Neural progenitor cell (in vitro differentiated cells): ENCODE results near the gene LMF1. TPM values are rescaled to one million over a fixed set of nuclear protein-coding genes. Genes with fewer than 3 reads are reported as not detected.
"Not testable (repeated sequence)": the region's sequence is repeated elsewhere in the genome, so short reads cannot be mapped to it uniquely, and the experiment has no call there.

Experiments used
- DNase-seq: peaks from one replicate; pipeline ENCODE4 v3.0.0-alpha.2; 2016; ENCODE audit warnings: low spot score
- H2AFZ ChIP-seq: fragments of 200-600 bp; sonication (generic); replicated peaks from 2 replicates; pipeline ENCODE4 v1.6.1; 2016; ENCODE audit warnings: antibody characterized with exemption
- H3F3A ChIP-seq: fragments of 200-600 bp; sonication (generic); 2 replicates; pipeline ENCODE4 v1.6.1; 2016; ENCODE audit warnings: antibody characterized with exemption, low read depth
- H3K27ac ChIP-seq: fragments of 200-600 bp; sonication (generic); 2 replicates; pipeline ENCODE4 v1.5.1; 2016; ENCODE audit warnings: mild to moderate bottlenecking
- H3K27me3 ChIP-seq: fragments of 200-600 bp; sonication (generic); 2 replicates; pipeline ENCODE4 v1.6.1; 2016; ENCODE audit warnings: mild to moderate bottlenecking, moderate library complexity
- H3K36me3 ChIP-seq: fragments of 200-600 bp; sonication (generic); 2 replicates; pipeline ENCODE4 v1.5.1; 2016
- H3K4me1 ChIP-seq: fragments of 200-600 bp; sonication (generic); 2 replicates; pipeline ENCODE4 v1.6.1; 2016; ENCODE audit warnings: mixed run types
- H3K4me2 ChIP-seq: fragments of 200-600 bp; sonication (generic); 2 replicates; pipeline ENCODE4 v1.6.1; 2016
- H3K4me3 ChIP-seq: fragments of 200-600 bp; sonication (generic); 2 replicates; pipeline ENCODE4 v1.5.1; 2016
- H3K79me2 ChIP-seq: fragments of 200-600 bp; sonication (generic); 2 replicates; pipeline ENCODE4 v1.6.1; 2016; ENCODE audit warnings: low read depth
- H3K9ac ChIP-seq: fragments of 200-600 bp; sonication (generic); 2 replicates; pipeline ENCODE4 v1.6.1; 2016
- H3K9me3 ChIP-seq: fragments of 200-600 bp; sonication (generic); 2 replicates; pipeline ENCODE4 v1.5.1; 2016; ENCODE audit warnings: low read depth
- H4K20me1 ChIP-seq: fragments of 200-600 bp; sonication (generic); 2 replicates; pipeline ENCODE4 v1.6.1; 2016; ENCODE audit warnings: low read depth
- H3K27ac Mint-ChIP-seq: 3 replicates; pipeline ENCODE4 v1.8.0; 2021; ENCODE audit warnings: mixed read lengths
- H3K27me3 Mint-ChIP-seq: 2 replicates; pipeline ENCODE4 v1.8.0; 2022; ENCODE audit warnings: low read depth, mild to moderate bottlenecking, inconsistent platforms, moderate library complexity, mixed read lengths; ENCODE audit not compliant: insufficient read depth
- H3K36me3 Mint-ChIP-seq: 3 replicates; pipeline ENCODE4 v1.8.0; 2021; ENCODE audit warnings: mixed read lengths
- H3K4me1 Mint-ChIP-seq: 3 replicates; pipeline ENCODE4 v1.8.0; 2021; ENCODE audit warnings: mixed read lengths
- H3K4me3 Mint-ChIP-seq: 3 replicates; pipeline ENCODE4 v1.8.0; 2021; ENCODE audit warnings: mild to moderate bottlenecking, moderate library complexity, mixed read lengths
- H3K9me3 Mint-ChIP-seq: 3 replicates; pipeline ENCODE4 v1.8.0; 2020; ENCODE audit warnings: mixed read lengths
- EZH2 ChIP-seq: fragments of 200-600 bp; sonication (generic); IDR thresholded peaks from 2 replicates; pipeline ENCODE4 v1.6.1; 2017; ENCODE audit warnings: antibody characterized with exemption, mild to moderate bottlenecking, moderate library complexity
- EZH2phosphoT487 ChIP-seq: fragments of 200-600 bp; sonication (generic); IDR thresholded peaks from 2 replicates; pipeline ENCODE4 v1.6.1; 2017; ENCODE audit warnings: antibody characterized with exemption
- total RNA-seq: library from RNA; depleted of rRNA; stranded (reverse); fragments of >200 nt; gene quantifications from 2 replicates; pipeline ENCODE4 v1.2.3, GENCODE V29; 2015; ENCODE audit warnings: low replicate concordance
- TF ChIP-seq, protein P1 (sequence below): fragments of 200-600 bp; sonication (generic); IDR thresholded peaks from 2 replicates; pipeline ENCODE4 v1.5.1; 2017; ENCODE audit warnings: antibody characterized with exemption, mild to moderate bottlenecking

LMF1 gene
- total RNA-seq, 1 donor from 2014 or later = 3.4 TPM

DNA sequence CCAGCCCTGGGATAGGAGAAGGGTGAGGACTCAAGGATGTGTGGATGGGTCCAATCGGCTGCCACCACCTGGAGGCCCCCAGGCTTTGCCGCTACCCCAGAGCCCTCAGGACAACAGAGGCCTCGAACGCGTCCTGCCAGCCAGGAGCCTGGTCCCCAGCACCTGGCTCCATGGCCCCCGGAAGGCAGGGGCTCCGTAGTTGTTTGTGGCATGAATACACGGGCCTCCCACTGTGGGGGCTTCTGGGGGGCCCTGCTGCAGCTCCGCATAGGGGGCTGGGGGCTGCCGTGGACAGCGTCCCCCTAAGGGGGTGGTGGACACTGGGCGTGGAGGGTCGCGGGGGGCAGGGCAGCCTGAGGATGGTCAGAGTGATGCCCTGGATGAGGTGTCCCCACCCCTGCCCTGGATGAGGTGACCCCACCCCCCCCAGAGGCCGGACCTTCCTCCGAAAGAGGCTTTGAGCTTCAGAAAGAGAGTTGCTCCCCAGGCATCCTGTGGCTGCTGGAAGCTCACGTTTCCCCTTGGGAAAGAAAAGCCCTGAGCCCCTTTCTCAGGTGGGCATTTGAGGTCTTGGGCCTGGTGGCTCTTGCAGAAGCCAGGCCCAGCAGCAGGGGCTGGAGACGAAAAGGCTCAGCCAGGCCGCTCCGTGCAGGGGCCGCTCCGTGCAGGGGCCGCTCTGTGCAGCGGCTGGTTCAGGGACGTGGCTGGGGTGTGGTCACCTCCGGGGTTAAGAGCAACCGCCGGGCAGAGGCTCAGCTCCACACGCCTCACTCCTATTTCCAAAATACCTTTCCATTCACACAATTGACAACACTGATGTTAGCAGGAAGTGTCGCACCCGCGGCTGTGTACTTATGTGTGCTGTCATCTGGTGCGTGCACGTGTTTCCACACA is 130.0 kb downstream of the LMF1 start:
- H3K79me2 ChIP-seq = no peaks in the 10 kb centered on the region
- no peaks in the 10 kb centered on the region for H3K9me3 ChIP-seq
- no peak for DNase-seq
- peaks cover 4% of the 10 kb centered on the region for H3K27me3 Mint-ChIP-seq
- peaks cover 2% of the 10 kb centered on the region for H3K36me3 Mint-ChIP-seq
- H3K27ac Mint-ChIP-seq = no peak overlapping the region
- no peak overlapping the region for H2AFZ ChIP-seq
- no peaks in the 10 kb centered on the region for H3K36me3 ChIP-seq
- H3K9ac ChIP-seq = no peak overlapping the region
- H3K4me2 ChIP-seq = no peak overlapping the region
- H3K4me1 Mint-ChIP-seq = peaks cover 10% of the 10 kb centered on the region
- no peaks in the 10 kb centered on the region for H3F3A ChIP-seq
- no peaks in the 10 kb centered on the region for H3K4me1 ChIP-seq
- H3K9me3 Mint-ChIP-seq = peaks cover 23% of the 10 kb centered on the region
- TF ChIP-seq EZH2 (no peak), EZH2phosphoT487 (no peak)
- TF ChIP-seq, protein P1, sequence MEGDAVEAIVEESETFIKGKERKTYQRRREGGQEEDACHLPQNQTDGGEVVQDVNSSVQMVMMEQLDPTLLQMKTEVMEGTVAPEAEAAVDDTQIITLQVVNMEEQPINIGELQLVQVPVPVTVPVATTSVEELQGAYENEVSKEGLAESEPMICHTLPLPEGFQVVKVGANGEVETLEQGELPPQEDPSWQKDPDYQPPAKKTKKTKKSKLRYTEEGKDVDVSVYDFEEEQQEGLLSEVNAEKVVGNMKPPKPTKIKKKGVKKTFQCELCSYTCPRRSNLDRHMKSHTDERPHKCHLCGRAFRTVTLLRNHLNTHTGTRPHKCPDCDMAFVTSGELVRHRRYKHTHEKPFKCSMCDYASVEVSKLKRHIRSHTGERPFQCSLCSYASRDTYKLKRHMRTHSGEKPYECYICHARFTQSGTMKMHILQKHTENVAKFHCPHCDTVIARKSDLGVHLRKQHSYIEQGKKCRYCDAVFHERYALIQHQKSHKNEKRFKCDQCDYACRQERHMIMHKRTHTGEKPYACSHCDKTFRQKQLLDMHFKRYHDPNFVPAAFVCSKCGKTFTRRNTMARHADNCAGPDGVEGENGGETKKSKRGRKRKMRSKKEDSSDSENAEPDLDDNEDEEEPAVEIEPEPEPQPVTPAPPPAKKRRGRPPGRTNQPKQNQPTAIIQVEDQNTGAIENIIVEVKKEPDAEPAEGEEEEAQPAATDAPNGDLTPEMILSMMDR = no peak
- H3K27me3 ChIP-seq = no peaks in the 10 kb centered on the region
- no peak overlapping the region for H3K27ac ChIP-seq
- H3K4me3 Mint-ChIP-seq = no peak overlapping the region
- H4K20me1 ChIP-seq = no peaks in the 10 kb centered on the region
- H3K4me3 ChIP-seq = no peak overlapping the region

DNA sequence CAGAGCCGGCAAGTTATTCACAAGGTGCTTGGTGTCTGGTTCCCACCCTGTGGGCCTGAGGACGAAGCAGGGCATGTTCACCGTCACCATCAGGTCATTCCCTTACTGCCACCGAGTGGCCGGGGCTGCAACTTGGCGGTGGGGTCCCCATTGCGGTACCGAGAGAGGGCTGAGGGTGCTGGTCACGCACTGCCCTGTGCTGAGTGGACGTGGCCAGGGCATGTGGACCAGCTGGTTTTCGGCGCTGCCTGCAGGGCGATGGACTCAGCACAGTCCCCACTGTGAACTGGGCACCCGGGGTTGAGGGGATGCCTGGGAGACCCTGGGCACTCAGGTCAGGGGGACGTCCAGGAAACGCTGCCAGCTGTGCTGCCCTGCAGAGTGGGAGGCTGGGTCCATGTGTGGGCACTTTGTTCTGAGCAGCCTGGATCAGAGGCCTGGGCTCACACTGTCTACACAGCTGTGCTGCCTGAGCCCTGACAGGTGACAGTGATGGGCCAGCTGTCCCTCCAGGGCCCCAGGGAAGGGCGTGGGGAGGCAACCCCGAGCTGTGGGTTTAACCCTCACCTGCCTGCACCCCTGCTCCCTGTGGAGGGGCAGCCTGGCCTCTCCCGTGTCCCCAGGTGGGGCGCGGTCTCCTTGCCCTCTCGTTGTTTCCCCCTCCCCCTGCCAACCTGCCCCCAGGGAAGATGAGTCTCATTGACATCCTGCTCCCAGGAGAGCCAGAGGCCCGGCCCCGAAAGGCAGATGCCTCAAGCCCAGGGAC is 131.0 kb downstream of the LMF1 start:
- Mint-ChIP-seq H3K36me3 (peaks cover 2% of the 10 kb centered on the region), H3K27me3 (peaks cover 2% of the 10 kb centered on the region), H3K4me3 (no peak overlapping the region), H3K27ac (no peak overlapping the region), H3K4me1 (peaks cover 6% of the 10 kb centered on the region), H3K9me3 (peaks cover 23% of the 10 kb centered on the region)
- H3K27ac ChIP-seq = no peak overlapping the region
- DNase-seq = no peak
- H3K9ac ChIP-seq = no peak overlapping the region
- H3F3A ChIP-seq = no peaks in the 10 kb centered on the region
- H2AFZ ChIP-seq = no peak overlapping the region
- no peak overlapping the region for H3K4me2 ChIP-seq
- H3K4me3 ChIP-seq = no peak overlapping the region
- H3K4me1 ChIP-seq = no peaks in the 10 kb centered on the region
- H4K20me1 ChIP-seq = no peaks in the 10 kb centered on the region
- TF ChIP-seq, protein P1 = no peak
- no peak for TF ChIP-seq EZH2phosphoT487
- TF ChIP-seq EZH2 = no peak
- no peaks in the 10 kb centered on the region for H3K79me2 ChIP-seq
- H3K27me3 ChIP-seq = no peaks in the 10 kb centered on the region
- H3K9me3 ChIP-seq = no peaks in the 10 kb centered on the region
- no peaks in the 10 kb centered on the region for H3K36me3 ChIP-seq

DNA sequence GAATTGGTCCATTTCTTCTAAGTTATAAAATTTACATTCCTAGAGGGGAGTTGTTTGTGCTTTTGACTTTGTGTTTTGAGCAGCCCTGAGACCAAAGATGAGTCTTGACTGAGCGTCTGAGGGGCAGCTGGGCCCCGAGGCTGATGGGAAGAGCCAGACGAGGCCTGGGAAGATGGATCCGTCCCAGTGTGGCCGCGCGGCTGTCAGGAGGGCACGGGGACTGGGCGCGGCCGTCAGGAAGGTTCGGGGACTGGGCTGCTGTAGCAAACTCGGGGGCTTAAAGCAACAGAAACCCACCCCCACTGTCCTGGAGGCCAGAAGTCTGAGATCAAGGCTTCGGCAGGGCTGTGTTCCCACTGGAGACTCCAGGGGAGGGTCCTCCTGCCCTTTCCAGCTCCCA is 132.0 kb downstream of the LMF1 start:
- H3F3A ChIP-seq = no peaks in the 10 kb centered on the region
- H3K27ac ChIP-seq = no peak overlapping the region
- H3K27me3 Mint-ChIP-seq = peaks cover 2% of the 10 kb centered on the region
- H3K36me3 ChIP-seq = no peaks in the 10 kb centered on the region
- no peak for DNase-seq
- no peaks in the 10 kb centered on the region for H3K27me3 ChIP-seq
- H2AFZ ChIP-seq = no peak overlapping the region
- H4K20me1 ChIP-seq = no peaks in the 10 kb centered on the region
- no peaks in the 10 kb centered on the region for H3K9me3 ChIP-seq
- no peaks in the 10 kb centered on the region for H3K79me2 ChIP-seq
- H3K4me2 ChIP-seq = no peak overlapping the region
- peaks cover 2% of the 10 kb centered on the region for H3K36me3 Mint-ChIP-seq
- H3K9ac ChIP-seq = no peak overlapping the region
- H3K4me1 Mint-ChIP-seq = peaks cover 6% of the 10 kb centered on the region
- no peaks in the 10 kb centered on the region for H3K4me1 ChIP-seq
- TF ChIP-seq EZH2phosphoT487 = no peak
- TF ChIP-seq EZH2 = no peak
- TF ChIP-seq, protein P1 = no peak
- H3K27ac Mint-ChIP-seq = no peak overlapping the region
- H3K4me3 ChIP-seq = no peak overlapping the region
- H3K4me3 Mint-ChIP-seq = no peak overlapping the region
- H3K9me3 Mint-ChIP-seq = peaks cover 29% of the 10 kb centered on the region

DNA sequence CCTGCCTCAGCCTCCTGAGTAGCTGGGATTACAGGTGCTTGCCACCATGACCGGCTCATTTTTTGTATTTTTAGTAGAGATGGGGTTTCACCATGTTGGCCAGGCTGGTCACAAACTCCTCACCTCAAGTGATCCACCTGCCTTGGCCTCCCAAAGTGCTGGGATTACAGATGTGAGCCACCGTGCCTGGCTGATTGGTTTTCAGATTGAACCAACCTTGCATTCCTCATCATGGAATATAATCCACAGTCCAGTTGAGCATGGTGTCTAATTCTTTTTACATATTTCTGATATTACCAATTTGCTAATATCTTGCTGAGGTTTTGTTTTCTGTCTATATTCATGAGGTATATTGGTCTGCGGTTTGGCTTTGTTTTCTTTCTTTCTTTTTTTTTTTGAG is 134.0 kb downstream of the LMF1 start:
- H3K27me3 Mint-ChIP-seq, H3K4me3 Mint-ChIP-seq: not testable (repeated sequence)

More for the DNA sequence above, 134.0 kb downstream of the LMF1 start:
- H2AFZ ChIP-seq, H3K36me3 ChIP-seq, H3K27ac ChIP-seq, H4K20me1 ChIP-seq, H3K36me3 Mint-ChIP-seq, H3K79me2 ChIP-seq, H3K4me2 ChIP-seq, H3K4me1 ChIP-seq, H3K9ac ChIP-seq, H3K27me3 ChIP-seq, DNase-seq, H3K4me1 Mint-ChIP-seq, H3F3A ChIP-seq, H3K4me3 ChIP-seq, H3K27ac Mint-ChIP-seq, H3K9me3 ChIP-seq: not testable (repeated sequence)
- peaks cover 29% of the 10 kb centered on the region for H3K9me3 Mint-ChIP-seq
